Hippocampal formation (tissue), 2 donors: Measurements from ENCODE around the gene VSNL1.

Experiments used
- DNase-seq, 2 donors: peaks; one replicate each; lab custom pipeline; 2025; lab: John Stamatoyannopoulos, UW

The VSNL1 gene

DNA sequence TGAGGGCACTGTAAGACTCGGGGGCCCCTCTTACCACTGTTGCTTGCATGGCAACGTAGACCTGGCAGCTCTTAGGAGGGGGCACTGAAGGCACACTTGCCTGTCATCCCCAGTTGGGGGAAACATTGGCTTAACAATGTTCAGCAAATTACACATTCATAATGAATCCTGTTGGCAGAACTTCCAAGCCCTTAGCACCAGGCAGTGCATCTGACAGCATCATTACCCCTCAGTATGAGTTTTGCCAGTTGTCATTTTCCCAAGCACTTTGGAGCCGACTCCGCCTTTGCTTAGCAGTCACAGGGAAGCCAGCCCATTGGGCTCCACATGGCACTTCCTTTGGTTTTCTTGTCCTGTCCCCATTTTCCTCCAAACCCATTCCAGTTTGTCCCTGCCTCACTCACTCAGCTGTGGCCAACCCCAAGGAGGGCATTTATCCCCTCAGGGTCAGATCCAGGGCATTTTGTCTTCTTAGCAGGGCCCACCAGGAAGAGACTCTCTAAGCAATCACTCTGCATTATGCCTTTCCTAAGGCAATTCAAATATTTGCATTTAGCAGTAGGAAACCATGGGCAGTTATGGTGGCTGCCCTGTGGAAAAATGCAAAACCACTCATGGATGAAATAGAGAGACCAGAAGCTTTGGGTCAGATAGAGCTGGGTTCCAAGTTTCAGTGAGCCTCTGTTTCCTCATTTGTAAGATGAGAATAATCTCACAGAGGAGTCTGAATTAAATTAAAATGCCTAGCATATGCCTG, 73.9 kb downstream of the VSNL1 start:
- DNase-seq: no peak

DNA sequence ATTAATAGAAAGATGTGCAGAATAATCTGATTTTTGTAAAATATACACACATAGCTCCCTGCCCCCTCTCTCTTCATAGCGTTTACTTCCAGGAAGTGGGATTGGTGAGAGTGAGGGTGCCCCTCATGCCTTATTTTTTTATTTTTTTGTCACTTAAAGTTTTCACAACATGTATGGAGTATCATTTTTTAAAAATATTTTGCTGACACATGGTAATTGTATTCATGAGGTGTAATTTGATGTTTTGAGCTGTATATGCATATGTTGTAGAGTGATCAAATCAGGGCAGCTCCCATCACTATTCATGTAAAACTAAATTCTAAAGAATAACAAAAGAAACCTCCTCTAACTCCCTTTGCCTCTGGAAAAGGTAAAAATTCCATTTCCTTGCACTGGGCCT, 74.7 kb downstream of the VSNL1 start:
- no peak for DNase-seq

DNA sequence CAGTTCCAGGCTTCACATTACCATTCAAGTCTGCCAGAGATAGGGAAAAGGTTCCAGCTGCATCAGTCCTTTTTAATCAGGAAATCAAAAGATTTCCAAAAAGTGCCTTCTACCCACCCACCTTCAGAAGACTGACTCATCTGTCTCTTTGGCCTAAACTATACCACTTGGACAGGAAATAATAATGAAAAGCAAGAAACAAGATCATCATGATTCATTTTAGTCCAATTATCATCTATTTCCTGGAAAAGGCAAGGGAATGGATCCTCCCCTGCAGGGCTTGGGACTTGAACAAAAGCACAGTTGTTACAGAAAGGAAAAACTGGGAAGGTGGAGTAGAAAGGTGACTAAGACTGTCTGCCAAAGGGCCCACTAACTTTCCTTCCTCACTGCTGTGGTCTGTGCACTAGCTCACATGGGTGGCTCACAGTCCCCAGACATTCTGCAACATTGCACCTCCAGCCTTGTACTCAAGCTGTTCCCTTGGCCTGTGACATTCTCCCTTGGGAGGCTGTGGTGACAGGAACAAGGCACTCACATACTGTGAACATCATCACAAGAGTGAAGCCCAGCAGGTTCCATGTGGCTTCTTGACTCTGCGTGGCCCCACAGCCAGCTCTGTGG, 75.3 kb downstream of the VSNL1 start:
- DNase-seq: no peak

DNA sequence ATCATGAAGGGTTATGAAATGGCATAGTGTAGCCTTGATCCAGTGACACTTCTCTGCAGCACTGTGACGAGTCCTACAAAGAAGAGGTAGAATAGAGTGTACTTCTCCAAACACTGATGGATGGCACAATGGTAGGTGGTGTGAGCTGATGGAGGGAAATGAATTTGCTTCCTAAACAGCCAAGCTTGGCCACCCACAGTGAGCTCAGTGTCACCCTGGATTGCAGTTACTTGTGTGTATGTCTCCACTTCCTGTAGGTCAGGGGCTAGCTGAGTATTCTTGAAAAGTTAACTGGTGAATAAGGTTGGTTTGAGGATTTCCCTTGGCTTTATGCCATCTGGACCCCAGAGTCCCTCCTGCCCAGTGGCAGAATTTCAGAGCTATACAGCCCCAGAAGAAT, 75.9 kb downstream of the VSNL1 start:
- DNase-seq: no peak

DNA sequence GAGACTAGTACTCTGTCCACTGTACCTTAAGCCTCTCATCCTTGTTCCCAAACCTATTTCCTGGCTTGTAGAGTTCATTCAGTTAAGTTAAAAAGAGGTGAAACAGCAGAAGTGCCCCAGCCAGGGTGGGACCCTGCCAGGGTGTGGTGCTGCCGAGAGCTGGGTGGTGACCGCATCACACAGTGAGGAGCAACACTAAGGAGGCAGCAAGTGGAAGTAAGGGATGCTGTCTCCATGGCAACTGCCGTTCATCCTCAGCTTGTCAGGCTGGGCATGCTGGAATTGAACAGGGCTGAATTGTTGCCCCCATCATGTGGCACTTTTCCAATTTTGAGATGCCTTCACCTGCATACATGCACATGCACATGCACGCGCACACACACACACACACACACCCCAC, 77.0 kb downstream of the VSNL1 start:
- no peak for DNase-seq

DNA sequence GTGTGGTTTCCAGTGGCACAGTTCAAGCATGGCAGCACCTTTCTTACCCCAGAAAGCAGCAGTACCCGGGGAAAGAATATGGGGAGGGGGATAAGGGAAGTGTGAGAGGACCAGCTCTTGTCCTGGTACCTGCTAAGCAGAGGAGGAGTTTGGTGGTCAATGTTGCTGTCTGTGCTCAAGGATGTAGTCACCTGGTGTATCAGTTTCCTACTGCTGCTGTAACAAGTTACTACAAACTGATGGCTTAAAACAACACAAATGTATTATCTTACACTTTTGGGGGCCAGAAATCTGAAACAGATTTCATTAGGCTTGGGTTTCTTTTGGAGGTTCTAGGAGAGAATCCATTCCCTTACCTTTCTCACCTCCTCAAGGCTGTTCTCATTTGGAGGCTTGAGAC, 77.5 kb downstream of the VSNL1 start:
- DNase-seq: no peak

DNA sequence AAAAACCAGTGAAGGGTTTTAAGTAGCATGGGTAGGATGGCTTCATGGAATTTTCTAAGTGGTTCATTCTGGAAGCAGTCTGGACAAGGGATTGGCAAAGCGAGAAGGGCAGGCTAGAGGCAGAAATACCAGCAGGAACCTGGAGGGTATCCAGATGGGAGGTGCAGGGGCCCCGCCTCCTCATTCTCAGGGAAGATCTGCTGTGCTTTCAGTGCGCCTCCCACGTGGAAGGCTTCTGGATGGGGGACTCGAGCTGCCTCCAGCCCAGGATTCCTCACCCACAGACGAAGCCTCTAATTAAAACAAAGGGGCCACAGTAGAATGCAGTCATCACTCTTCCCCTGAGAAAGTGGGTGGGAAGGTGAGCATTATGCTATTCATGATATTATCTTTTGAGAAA, 79.8 kb downstream of the VSNL1 start:
- DNase-seq: no peak

DNA sequence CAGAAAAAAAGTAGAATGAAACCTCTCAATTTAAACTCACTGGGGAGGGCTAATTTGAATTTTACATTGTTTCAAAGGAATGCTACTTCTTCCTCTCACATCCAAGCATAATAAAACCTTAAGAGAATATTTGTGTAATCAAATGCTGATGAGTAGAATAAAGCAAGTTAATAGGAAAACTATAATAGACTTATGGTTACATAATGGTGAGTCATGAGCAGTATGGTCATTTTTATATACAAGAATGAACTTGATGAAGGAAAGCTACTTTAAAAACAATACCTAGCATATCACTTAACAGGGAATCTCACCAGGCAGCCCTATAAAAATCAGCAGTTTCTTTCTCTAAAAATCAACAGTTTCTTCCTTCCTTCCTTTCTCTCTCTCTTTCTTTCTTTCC, 80.3 kb downstream of the VSNL1 start:
- no peak for DNase-seq

DNA sequence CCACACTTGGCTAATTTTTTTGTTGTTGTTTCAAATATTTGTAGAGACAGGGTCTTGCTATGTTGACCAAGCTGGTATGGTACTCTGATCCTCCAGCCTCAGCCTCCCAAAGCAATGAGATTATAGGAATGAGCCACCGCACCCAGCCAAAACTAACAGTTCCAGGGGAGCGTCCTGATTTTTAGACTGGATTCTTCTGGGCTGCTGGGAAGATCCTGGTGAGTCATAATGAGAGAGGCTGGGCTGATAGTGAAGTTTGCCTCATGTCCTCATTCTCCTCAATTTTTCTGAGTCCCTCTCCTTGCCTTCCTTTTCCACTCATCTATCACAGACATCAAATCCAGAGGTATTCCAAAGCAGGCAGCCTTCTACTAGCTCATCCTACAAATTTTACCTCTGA, 81.3 kb downstream of the VSNL1 start:
- no peak for DNase-seq

DNA sequence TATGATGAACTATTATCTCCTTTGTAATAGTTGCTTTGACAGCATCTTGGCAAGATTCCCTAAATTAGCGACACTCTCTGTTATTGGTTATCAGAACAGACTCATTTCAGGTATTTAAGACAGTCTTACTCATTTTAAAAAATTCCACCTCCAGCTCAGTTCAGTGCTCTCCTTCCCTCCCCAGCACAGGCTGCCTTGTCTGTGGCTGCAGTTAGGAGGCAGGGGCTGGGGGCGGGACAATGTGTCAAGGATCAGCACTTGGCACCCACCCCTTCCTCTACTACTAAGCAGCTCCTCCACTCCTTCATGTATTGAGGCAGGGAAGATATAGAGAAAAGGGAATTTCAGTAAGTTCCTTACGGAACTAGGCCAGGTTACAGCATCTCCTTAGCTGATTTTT, 85.0 kb downstream of the VSNL1 start:
- DNase-seq: no peak

DNA sequence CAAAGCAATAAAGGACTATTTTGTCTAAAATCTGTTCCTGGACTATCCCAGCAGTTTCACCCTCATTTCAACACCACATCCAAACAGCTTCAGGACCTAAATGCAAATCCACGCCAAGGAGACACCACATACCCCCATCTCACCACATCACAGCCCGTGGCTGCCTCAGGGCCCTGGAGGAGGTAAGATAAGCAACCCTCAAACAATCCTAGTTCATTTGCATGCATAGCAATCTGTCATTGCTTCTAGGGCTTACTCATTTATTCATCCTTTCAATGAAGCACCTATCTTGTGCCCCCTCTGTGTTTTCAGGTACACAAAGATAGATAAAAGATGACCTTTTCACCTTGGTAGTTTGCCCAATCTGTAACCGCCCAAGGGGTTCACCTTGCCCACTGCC, 86.5 kb downstream of the VSNL1 start:
- no peak for DNase-seq

DNA sequence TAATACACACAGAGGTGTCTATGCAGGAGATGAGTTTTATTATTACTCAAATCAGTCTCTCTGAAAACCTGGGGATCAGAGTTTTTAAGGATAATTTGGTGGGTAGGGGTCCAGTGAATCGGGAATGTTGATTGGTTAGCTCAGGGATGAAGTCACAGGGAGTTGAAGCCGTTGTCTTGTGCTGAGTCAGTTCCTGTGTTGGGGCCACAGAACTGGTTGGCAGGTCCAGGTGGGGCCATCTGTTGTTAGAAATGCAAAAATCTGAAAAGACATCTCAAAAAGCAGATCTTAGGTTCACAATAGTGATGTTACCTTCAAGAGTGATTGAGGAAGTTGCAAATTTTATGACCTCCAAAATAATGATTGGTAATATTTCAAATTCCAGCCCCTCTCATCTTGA, 86.9 kb downstream of the VSNL1 start:
- no peak for DNase-seq

DNA sequence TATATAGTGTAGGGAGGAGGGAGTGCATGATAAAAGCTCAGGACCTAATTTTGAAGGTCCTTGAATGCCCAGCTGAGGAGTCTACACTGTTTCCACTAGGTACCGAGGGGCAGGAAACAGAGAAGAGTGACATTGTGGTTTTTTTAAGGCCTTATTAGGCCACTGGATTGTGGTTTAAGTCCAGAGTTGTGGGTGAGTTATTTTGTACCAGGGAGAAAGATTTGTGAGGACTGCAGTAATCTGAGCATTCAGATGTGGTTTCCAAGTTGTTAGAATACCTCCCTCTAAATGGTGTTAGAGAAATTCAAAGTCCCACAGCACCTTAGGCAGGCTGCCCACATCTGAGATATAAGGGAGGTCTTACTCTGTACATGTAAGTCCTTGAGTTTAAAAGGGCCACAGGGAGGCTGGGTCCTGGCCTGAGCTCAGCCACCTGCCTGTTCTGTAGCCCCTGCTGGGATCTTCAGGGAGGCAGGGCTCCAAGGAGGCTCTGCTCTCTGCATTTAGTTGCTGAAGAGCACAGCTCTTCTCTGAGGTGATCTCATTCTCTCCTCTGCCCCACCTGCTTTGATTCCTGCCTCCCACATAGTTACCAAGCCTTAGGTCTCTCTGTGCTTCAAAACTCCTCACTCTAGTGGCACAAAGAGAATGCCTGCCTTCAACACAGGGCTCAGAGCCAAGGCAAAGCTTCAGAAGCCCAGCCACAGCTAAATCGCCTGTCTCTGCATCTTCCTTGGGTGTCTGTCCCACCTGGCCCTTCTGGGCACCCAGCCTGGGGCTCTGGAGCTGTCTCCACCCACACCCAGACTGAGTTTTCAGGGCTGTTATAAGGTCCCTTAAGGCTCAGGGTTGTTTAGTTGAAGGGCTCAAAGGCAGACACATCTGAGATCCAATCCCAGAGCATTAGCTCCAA, 88.1 kb downstream of the VSNL1 start:
- peak in 1 of 2 donors; percentile 13 for DNase-seq

DNA sequence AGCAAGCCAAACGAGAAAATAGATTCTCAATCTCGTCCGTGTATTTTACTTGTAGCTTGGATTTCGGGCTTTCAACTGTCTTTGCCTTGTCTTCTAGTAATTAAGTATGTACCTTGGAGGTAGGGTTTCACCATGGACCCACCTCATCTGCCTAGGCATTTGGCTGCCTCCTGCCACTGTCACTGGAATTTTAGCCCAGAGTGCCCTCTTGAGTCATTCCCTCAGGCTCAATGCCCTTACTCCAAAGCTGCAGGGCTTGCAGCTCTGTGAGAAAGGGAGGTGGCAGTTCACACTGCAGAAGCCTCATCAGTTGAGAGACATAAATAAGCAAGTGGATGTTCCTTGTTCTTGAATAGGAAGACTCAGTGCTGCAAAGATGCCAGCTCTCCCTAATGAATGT, 89.6 kb downstream of the VSNL1 start:
- DNase-seq: no peak

DNA sequence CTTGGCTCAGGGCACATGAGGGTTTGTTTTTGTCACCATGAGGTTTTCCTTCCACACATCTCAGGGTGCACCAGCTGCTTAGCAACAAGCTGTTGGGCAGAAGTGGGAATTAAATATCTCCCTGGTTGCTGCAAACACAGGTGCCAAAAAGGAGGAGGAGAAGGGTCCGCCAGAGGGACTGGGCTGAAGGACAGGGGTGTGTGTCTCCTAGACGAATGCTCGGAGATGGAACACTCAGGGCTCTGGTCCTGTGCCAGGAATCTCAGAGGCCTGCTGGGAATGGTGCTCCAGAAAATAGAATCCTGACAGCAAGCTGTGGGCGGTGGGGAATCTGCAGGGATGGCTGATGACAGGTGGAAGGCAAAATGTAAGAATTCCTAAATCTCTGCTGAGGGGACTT, 94.5 kb downstream of the VSNL1 start:
- DNase-seq: no peak

DNA sequence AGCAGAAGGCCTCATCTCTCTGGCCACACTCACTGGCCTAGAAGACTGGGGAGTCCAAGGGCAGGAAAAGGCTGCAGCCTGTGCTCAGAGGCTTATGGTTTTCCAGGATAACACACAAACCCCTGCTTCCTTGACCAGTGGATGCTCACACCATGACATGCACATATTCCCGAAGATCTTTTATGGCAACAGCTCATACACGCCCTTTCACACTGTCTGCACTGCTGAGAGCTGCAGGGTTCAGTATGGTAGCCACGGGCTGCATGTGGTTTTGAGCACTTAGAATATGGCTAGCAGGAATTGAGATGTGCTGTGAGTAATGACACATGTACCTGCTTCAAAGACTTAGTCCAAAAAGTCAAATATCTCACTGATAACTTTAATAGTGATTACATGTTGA, 95.8 kb downstream of the VSNL1 start:
- no peak for DNase-seq

DNA sequence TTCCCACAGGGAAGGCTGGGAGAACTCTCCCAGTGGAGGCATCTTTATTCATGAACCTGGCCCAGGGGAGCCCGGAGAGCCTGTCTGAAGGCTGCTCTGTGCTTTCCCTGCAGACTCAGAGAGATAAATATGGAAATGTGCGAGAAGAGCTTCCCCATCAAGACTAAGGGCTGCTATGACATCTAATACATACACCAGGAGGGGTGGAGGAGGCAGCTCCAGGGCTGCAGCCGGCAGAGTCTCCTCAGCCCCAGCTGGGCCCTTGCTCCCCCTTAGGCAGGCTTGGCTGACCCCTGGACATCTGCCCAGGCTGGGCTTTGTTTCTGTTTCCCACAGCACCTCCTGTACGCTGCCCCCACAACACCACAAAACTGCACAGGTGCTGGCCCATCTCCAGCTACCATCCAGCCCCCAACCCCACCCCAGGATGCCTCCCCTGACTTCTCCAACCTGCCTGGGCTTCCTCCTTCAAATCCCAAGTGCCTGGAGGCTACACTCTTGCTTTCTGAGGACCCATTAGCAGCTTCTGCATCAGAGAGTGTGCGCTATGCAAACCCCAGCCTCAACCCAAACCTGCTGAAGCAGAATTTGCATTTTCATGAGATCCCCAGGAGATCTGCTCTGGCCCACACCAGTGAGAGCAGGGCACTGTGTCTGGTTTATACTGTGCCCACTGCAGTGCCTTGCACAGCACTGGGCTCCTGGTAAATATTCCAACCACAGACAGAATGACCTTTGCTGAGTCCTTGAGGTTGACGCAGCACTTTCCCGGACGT, 96.8 kb downstream of the VSNL1 start:
- no peak for DNase-seq

DNA sequence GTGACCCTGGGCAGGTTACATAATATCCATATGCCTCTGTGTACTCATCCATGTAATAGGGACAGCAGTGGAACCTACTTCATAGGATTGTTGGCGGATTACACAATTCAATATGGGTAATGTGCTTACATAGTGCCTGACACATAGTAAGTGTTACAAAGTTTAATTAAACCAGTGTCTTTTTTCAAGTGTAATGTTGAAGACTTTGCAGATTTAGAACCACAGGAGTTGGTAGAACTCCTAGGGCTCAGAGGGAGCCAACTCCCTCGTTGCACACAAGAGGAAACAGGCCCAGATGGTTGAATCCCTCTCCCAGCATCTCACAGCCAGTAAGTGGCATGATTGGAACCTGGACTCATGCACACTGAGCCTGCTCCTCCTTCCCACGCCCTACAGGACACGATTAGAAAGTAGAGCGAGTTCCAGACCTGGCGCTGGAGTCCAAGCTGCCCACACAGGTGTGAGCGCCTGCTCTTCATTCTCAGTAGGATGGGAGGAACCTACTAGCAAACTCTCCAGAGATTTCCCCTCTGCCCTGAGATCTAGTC, 97.8 kb downstream of the VSNL1 start:
- DNase-seq: no peak

DNA sequence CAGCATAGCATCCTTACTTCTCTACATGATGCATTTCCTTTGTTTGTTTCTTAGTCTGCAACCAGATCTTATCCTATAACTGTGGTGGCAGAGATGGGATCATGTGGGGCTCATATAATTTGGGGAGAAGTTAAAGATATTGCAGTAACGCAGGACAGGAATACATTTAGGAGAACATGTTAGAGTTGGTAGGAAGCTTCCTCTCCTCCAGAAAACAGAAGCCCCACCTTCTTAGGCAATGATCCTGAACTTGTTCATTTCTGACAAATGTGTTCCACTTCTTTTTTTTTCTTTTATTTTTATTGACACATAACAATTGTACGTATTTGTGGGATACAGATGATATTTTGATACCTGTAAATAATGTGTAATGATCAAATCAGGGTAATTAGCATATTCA, 99.9 kb downstream of the VSNL1 start:
- no peak for DNase-seq

DNA sequence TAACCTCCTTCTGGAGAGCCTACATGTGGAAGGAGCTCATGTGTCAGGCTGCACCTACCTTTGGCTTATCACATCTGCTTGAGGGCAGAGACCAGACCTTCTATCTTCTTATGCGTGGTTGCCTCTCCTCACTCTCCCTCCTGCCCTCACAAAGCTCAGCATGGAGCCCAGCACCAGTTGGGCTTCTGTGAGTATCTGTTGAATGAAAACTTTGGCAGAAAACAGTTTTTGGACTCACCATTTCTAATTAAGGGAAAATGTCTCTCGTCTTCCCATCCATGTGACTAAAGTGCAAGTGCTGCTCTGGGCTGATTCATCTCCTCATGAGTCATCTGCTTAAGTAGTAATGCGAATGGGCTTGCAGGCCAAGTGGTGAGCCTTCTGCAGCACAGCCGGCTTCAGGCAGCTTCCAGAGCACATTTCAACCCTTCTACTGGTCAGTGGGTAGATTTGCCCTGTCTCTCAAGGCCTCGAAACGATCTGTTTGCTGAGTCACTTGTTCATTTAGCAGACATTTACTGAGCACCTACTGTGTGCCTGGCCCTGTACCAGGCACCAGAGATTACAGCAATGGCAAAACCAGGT, 102.6 kb downstream of the VSNL1 start:
- DNase-seq: peak in 1 of 2 donors; percentile 9

DNA sequence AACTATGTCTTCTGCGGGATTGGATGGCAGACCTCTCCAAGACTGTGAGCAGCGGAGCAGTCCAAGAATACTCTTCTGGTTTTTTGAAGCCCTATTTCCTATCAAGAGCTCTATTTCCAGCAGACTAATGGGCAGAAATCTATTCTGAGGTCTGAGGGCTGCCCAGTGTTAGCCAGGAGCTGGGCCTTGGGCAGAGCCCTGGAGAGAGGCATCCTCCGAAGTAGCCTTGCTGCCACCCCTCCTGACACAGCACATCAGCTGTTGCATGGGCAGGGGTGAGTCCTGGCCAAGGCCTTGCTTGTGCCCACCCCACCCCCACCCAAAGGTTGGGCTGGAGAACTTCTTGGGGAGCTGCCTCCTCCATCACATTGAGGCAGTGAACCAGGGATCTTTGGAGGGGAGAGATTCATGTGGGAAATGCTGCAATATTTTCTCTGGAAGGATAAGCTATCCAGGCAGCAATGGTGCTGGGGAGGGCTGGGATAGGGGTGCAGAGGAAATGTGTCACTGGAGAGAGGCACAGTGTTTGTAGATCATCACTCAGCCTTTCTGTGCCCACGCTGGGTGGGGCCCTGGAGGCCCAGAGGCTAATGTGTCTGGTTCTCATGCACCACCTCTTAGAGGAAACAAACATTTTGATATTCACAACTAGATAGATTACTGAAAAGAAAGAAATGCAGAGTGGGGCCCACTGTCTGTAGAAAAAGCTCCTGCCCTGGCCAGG, 104.7 kb downstream of the VSNL1 start:
- DNase-seq: no peak
